Measurements from ENCODE around the gene PRPF8. TPM values are rescaled to one million over a fixed set of nuclear protein-coding genes. Genes with fewer than 3 reads are reported as not detected.

The PRPF8 gene
- total and polyA plus RNA-seq, 2 of the 8 experiments (the other 6 are each of a cell fraction or from before 2014, with no cell fraction given), result 329 to 337 TPM

- FAIRE-seq, result peak; percentile 87
- WGBS, 2 experiments (ENCODE audit: extremely low coverage in 1 of 2, insufficient coverage in 1 of 2, insufficient read length in 1 of 2, insufficient replicate concordance in 2 of 2, low coverage in 1 of 2, low lambda C conversion rate in 2 of 2, missing lambda C conversion rate in 1 of 2), result 3% methylated on average over 67 of the region's 70 CpGs; no CpG with 5 or more reads in 1 of the 2 experiments
- H2BK120ac ChIP-seq (replicated peaks; ENCODE audit: low read depth, low read length), result peak overlapping the region; percentile 17
- peak; percentile 91 for TF ChIP-seq TAF1 (IDR thresholded peaks at IDR 0.05; ENCODE audit: low read depth, low read length)
- no peak for TF ChIP-seq RAD21 (IDR thresholded peaks at IDR 0.05 in 1 of 2, conservative IDR thresholded peaks at IDR 0.05 in 1 of 2; ENCODE audit: low read depth in 2 of 2, low read length in 2 of 2)
- TF ChIP-seq CREB1 (IDR thresholded peaks at IDR 0.05), result peak; percentile 94
- peak; percentile 80 for TF ChIP-seq TAF7 (optimal IDR thresholded peaks at IDR 0.05; ENCODE audit: borderline replicate concordance, low read depth, low read length)
- TF ChIP-seq POLR2A (IDR thresholded peaks at IDR 0.05; ENCODE audit: control extremely low read depth in 1 of 2, low read depth in 2 of 2, low read length in 2 of 2), result peak; percentile 32 to 70
- TF ChIP-seq GABPA (IDR thresholded peaks at IDR 0.05; ENCODE audit: borderline replicate concordance, insufficient read depth, low read length), result no peak
- no peak for TF ChIP-seq TCF12 (IDR thresholded peaks at IDR 0.05; ENCODE audit: low read depth, low read length)
- TF ChIP-seq TBP (IDR thresholded peaks at IDR 0.05; ENCODE audit: low read depth, low read length), result peak; percentile 87
- TF ChIP-seq PHF8 (conservative IDR thresholded peaks at IDR 0.05; ENCODE audit: low read depth, low read length), result peak; percentile 59
- no peak for TF ChIP-seq ASH2L (IDR thresholded peaks at IDR 0.05; ENCODE audit: low read length)
- 0 out of 2 replicates have a peak, but pooled peaks have one; percentile 15 for TF ChIP-seq SRF (IDR thresholded peaks at IDR 0.05; ENCODE audit: low read depth, low read length)
- no peak for TF ChIP-seq FOSL1 (IDR thresholded peaks at IDR 0.05; ENCODE audit: insufficient read depth, low read depth, low read length)
These were observed 31.6 kb upstream of the PRPF8 start for GRCh38 chr17:1716076-1716911.

More at GRCh38 chr17:1716076-1716911, 31.6 kb upstream of the PRPF8 start:
- peaks cover 0 to 7% of the 10 kb centered on the region in 2 experiments for H4K20me1 ChIP-seq (replicated peaks in 1 of 2; ENCODE audit: control insufficient read depth in 1 of 2, insufficient read depth in 2 of 2, low read length in 2 of 2)
- H2AFZ ChIP-seq (ENCODE audit: low read length), result no peak overlapping the region
- no peak overlapping the region for H3K14ac ChIP-seq (ENCODE audit: insufficient read length)
- H4K5ac ChIP-seq (ENCODE audit: insufficient read length, low read depth, low read length), result peak overlapping the region; percentile 65
- no peaks in the 10 kb centered on the region for H3K9me3 ChIP-seq (ENCODE audit: insufficient read depth in 2 of 2, low read depth in 1 of 2, low read length in 1 of 2)
- peak overlapping the region; percentile 92 to 97 for H3K4me2 ChIP-seq (ENCODE audit: insufficient read depth in 1 of 2, low read depth in 2 of 2, low read length in 2 of 2)
- H2BK15ac ChIP-seq (ENCODE audit: low read length), result peak overlapping the region; percentile 72; the same call in 1 of the 2 replicates
- H3K56ac ChIP-seq (replicated peaks; ENCODE audit: insufficient read length, low read depth, low read length), result peak overlapping the region; percentile 97
- no peaks in the 10 kb centered on the region for H3K27me3 ChIP-seq (replicated peaks in 1 of 4; ENCODE audit: control insufficient read depth in 3 of 4, extremely low read depth in 1 of 4, insufficient read depth in 3 of 4, low read length in 3 of 4)
- DNase-seq (ENCODE audit: low read depth in 1 of 2, low spot score in 2 of 2), result peak; percentile 99 to 100
- H3K4me1 ChIP-seq (replicated peaks in 1 of 4; ENCODE audit: control insufficient read depth in 3 of 4, insufficient read depth in 4 of 4, low read length in 3 of 4), result peaks cover 0 to 16% (median 12%) of the 10 kb centered on the region in 4 experiments; a peak in 6 of 7 replicates
- H2BK5ac ChIP-seq (ENCODE audit: low read depth, low read length), result peak overlapping the region; percentile 98
- no peak overlapping the region for H3K23ac ChIP-seq (ENCODE audit: insufficient read length)
- H3K79me1 ChIP-seq (ENCODE audit: low read depth, low read length), result peaks cover 7% of the 10 kb centered on the region; the same call in 1 of the 2 replicates
- H4K91ac ChIP-seq (replicated peaks; ENCODE audit: insufficient read length, low read length), result peak overlapping the region; percentile 94
- CTCF ChIA-PET (ENCODE audit: partially characterized antibody), result interaction anchor here (0.8 to 6.9 kb wide), 7 partner anchors 12 to 149 kb away, joined by 3 to 117 read pairs (median 5); no protein-coding TSS in a partner anchor
- peaks cover 17% of the 10 kb centered on the region for H3K23me2 ChIP-seq (ENCODE audit: low read depth, low read length)
- POLR2A ChIA-PET (ENCODE audit: partially characterized antibody), result interaction anchor here (0.6 to 2.6 kb wide), 39 partner anchors 8 to 683 kb away, joined by 3 to 31 read pairs (median 5); partner anchors contain the start of genes MYO1C, PRPF8, RILP and RPA1
- H3K79me2 ChIP-seq (ENCODE audit: control insufficient read depth in 1 of 2, insufficient read depth in 2 of 2, low read length in 2 of 2), result no peaks in the 10 kb centered on the region
- no peak overlapping the region; the same call in 1 of the 2 replicates for H2AK5ac ChIP-seq (ENCODE audit: low read depth, low read length)
- no peaks in the 10 kb centered on the region for H3K36me3 ChIP-seq (ENCODE audit: control insufficient read depth in 2 of 4, insufficient read depth in 4 of 4, low read length in 3 of 4)
- H4K8ac ChIP-seq (ENCODE audit: extremely low read depth, insufficient read depth, low read length), result peak overlapping the region; percentile 93; the same call in 1 of the 2 replicates
- peak overlapping the region; percentile 94 for H3K27ac ChIP-seq (ENCODE audit: low read depth, low read length)
- peak overlapping the region; percentile 88 for H3K4ac ChIP-seq (replicated peaks; ENCODE audit: insufficient read length, low read depth, low read length)
- H3K18ac ChIP-seq (ENCODE audit: extremely low read depth, low read length), result peak overlapping the region; percentile 99
- H3K4me3 ChIP-seq (ENCODE audit: extremely low read depth in 1 of 4, insufficient read depth in 2 of 4, low read depth in 3 of 4, low read length in 4 of 4), result peak overlapping the region; percentile 74 to 94 (median 82)
- H3K9ac ChIP-seq (replicated peaks in 1 of 4; ENCODE audit: extremely low read depth in 1 of 4, low read depth in 3 of 4, low read length in 3 of 4), result peak overlapping the region; percentile 57 to 89 (median 82)
- H2BK12ac ChIP-seq (ENCODE audit: low read depth, low read length), result peak overlapping the region; percentile 80
- H2BK20ac ChIP-seq (ENCODE audit: low read length), result no peak overlapping the region
